SIG-M5 (cell line): ENCODE measurements around the gene BMP2K.

Source experiments
- DNase-seq: peaks from one replicate; lab custom pipeline; 2025; lab: John Stamatoyannopoulos, UW

BMP2K gene

GRCh38 chr4:78776079-78776728 lies at the start of gene BMP2K:
Gene BMP2K, plus strand, starts transcription at chr4:78776350. Its CDS starts 194 bp downstream, at chr4:78776544.
- no peak for DNase-seq

GRCh38 chr4:78726546-78726945 lies 49.6 kb upstream of the BMP2K start:
- no peak for DNase-seq

GRCh38 chr4:78732332-78733104 lies 43.6 kb upstream of the BMP2K start:
- no peak for DNase-seq

- DNase-seq, result no peak
Observed at GRCh38 chr4:78734441-78735162, 41.5 kb upstream of the BMP2K start.

GRCh38 chr4:78735697-78736096 lies 40.5 kb upstream of the BMP2K start:
- DNase-seq, result no peak

GRCh38 chr4:78737035-78737434 lies 39.1 kb upstream of the BMP2K start:
- no peak for DNase-seq

GRCh38 chr4:78737973-78738372 lies 38.2 kb upstream of the BMP2K start:
- DNase-seq, result no peak

- no peak for DNase-seq
Observed at GRCh38 chr4:78742300-78742699, 33.9 kb upstream of the BMP2K start.

- DNase-seq, result no peak
Observed at GRCh38 chr4:78747475-78747922, 28.7 kb upstream of the BMP2K start.

- no peak for DNase-seq
Observed at GRCh38 chr4:78748381-78748780, 27.8 kb upstream of the BMP2K start.

GRCh38 chr4:78749258-78749971 lies 26.7 kb upstream of the BMP2K start:
- DNase-seq, result no peak

GRCh38 chr4:78749972-78750727 lies 26.0 kb upstream of the BMP2K start:
- peak; percentile 58 for DNase-seq

GRCh38 chr4:78753091-78753490 lies 23.1 kb upstream of the BMP2K start:
- DNase-seq, result no peak

GRCh38 chr4:78754872-78755271 lies 21.3 kb upstream of the BMP2K start:
- no peak for DNase-seq

- DNase-seq, result no peak
Observed at GRCh38 chr4:78756137-78756536, 20.0 kb upstream of the BMP2K start.

- no peak for DNase-seq
Observed at GRCh38 chr4:78756776-78757175, 19.4 kb upstream of the BMP2K start.

- no peak for DNase-seq
Observed at GRCh38 chr4:78757574-78757973, 18.6 kb upstream of the BMP2K start.

- no peak for DNase-seq
Observed at GRCh38 chr4:78758085-78758484, 18.1 kb upstream of the BMP2K start.

GRCh38 chr4:78762529-78762928 lies 13.6 kb upstream of the BMP2K start:
- no peak for DNase-seq

GRCh38 chr4:78763251-78763650 lies 12.9 kb upstream of the BMP2K start:
- no peak for DNase-seq

- no peak for DNase-seq
Observed at GRCh38 chr4:78763763-78764387, 12.3 kb upstream of the BMP2K start.
